RPMI7951 (cell line): ENCODE measurements around the gene CD52. TPM values are rescaled to one million over a fixed set of nuclear protein-coding genes. Genes with fewer than 3 reads are reported as not detected.
"Not testable (repeated sequence)": the region's sequence is repeated elsewhere in the genome, so short reads cannot be mapped to it uniquely, and the experiment has no call there.

ENCODE experiments used
- DNase-seq: peaks from one replicate; pipeline ENCODE4 v3.0.0-alpha.2; 2012; ENCODE audit warnings: low read depth
- total RNA-seq: library from RNA; depleted of rRNA; stranded (reverse); fragments of >200 nt; shearing (Covaris generic); gene quantifications from 2 replicates; pipeline ENCODE4 v1.2.3, GENCODE V29; 2014

CD52 gene
- total RNA-seq, 1 experiment from 2014 or later = not detected

- DNase-seq = no peak
These were observed 12.5 kb downstream of the CD52 start for GRCh38 chr1:26330276-26330675.

GRCh38 chr1:26333312-26333711 lies 15.6 kb downstream of the CD52 start:
- DNase-seq = not testable (repeated sequence)

DNA sequence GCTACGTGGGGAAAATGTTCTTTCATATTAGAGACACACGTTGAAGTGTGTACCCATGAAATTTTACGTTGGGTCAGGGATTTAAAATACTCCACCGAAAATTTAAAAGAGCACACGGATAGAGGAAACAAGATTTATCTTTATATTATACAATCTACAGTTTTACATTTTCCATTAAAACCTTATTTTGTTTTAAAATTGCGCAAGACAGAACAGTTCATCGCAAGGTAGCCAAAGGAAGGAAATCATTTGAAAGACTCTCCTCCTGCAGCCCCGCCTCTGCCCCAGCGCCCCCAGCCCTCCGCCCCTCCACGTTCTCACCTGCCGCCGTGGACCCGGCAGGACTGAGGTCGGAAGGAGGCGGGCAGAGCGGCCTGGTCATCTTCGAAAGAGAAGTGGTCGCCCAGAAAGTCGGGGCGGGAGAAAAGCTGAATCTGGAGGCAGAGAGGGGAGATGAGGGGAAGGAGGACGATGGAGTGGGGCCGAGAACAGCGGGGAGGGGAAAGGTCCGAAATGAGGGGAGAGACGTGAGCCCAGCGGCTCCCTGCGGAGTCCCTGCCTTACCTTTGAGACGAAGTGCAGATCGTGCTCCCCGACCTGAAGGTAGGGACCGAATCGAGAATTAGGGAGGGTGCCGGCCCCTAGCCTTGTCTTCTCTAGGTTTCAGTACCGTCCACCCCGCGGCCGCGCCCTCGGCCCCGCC lies 18.2 kb downstream of the CD52 start:
- no peak for DNase-seq

GRCh38 chr1:26336477-26337205 lies 18.9 kb downstream of the CD52 start:
- no peak for DNase-seq

GRCh38 chr1:26337206-26337535 lies 19.4 kb downstream of the CD52 start:
- DNase-seq = no peak

- DNase-seq = no peak
These were observed 19.9 kb downstream of the CD52 start for GRCh38 chr1:26337625-26338024.

GRCh38 chr1:26338670-26339069 lies 20.9 kb downstream of the CD52 start:
- no peak for DNase-seq

DNA sequence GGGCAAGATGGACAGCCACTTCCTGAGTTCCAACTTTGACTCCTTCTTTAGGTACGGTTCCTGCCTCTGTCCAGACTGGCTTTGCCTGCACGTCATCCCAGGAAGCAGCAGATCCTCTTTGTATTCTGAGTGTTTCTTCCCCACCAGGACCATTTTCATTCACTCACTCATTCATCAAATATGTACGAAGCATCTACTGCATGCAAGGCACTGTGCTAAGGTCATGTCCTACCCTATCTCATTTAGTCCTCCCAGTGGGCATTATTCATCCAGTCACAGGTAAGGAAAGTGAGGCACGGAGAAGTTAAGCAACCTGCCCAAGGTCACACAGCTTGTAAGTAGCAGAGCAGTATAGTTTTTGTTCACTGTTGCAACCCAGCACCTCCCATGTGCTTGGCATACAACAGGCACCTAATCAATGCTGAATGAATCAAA lies 22.3 kb downstream of the CD52 start:
- DNase-seq = no peak

DNA sequence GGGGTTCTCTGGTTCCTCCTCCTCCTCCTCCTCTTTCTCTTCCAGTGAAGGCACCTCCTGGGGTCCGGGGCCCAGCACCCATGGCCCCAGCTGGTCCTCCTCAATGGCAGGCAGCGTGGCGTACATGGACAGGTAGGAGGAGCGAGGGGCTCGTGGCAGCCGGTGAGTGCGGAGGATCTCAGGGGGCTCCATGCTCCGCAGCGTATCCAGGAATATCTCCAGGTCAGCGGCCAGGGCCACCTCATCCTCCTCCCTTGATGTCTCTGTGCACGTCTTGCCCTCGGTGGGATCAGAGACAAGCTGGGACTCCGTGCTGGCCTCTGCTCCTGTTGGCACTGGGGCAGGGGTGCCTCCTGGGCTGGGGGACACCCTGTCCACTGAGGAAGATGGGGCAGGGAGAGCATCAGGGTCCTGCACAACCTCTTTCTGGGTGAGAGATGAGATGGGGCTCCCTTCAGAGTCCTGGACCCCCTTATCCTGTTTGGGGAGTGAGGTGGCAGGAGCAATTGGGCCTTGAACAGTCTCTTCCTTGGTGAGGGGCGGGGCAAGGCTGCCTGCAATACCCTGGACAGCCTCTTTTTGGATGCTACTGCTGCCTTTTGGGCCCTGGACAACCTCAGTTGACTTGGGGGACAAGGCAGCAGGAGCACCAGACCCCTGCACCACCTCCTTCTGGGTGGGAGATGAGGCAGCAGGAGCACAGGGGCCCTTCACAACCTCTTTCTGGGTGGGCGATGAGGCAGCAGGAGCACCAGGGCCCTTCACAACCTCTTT lies 26.6 kb downstream of the CD52 start:
- no peak for DNase-seq

GRCh38 chr1:26345718-26346117 lies 28.0 kb downstream of the CD52 start:
- DNase-seq = no peak

GRCh38 chr1:26346274-26347033 lies 28.7 kb downstream of the CD52 start:
- DNase-seq = no peak

DNA sequence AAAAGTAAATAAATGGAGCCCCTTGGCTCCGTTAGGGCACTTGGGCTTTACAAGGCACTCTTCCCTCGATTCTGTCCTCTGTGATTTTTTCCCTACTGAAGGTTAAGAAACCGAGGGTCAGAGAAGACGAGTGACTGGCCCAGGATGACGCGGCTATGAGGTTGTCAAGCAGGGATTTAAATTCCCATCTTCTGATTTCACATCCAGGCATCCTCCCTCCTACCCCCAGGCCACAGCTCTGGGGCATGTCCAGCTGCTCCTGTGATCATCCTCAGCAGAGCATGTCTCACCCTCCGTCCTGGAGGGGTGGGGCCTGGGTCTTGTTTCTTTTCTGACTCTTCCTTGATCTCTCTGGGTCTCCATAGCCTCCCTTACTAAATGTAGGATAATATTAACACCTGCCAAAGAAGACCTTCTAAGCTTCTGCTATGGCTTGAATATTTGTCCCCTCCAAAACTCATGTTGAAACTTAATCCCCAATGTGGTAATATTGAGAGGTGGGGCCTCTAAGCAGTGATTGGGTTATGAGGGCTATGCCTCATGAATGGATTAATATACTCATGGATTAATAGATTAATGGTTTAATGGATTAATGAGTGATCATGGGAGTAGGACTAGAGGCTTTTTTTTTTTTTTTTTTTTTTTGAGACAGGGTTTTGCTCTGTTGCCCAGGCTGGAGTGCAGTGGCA lies 31.6 kb downstream of the CD52 start:
- DNase-seq = peak; percentile 73

GRCh38 chr1:26349877-26350244 lies 32.1 kb downstream of the CD52 start:
- no peak for DNase-seq

DNA sequence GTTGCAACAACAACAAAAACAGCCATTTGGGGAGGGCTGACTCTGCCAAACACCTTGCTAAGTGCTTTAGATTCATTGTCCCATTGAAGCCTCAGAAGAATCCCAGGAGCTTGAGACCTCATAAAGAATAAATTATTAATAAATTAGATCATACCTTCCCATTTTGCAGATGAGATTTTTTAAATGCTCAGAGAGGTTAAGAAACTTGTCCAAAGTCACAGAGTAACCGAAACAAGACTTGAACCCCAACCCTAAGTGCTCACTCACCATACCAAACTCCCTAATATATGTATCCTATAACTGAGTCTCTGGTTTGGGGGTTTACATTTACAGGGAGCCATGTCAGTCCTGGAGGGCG lies 32.6 kb downstream of the CD52 start:
- no peak for DNase-seq

GRCh38 chr1:26350701-26351589 lies 33.2 kb downstream of the CD52 start:
- DNase-seq = peak; percentile 52

DNA sequence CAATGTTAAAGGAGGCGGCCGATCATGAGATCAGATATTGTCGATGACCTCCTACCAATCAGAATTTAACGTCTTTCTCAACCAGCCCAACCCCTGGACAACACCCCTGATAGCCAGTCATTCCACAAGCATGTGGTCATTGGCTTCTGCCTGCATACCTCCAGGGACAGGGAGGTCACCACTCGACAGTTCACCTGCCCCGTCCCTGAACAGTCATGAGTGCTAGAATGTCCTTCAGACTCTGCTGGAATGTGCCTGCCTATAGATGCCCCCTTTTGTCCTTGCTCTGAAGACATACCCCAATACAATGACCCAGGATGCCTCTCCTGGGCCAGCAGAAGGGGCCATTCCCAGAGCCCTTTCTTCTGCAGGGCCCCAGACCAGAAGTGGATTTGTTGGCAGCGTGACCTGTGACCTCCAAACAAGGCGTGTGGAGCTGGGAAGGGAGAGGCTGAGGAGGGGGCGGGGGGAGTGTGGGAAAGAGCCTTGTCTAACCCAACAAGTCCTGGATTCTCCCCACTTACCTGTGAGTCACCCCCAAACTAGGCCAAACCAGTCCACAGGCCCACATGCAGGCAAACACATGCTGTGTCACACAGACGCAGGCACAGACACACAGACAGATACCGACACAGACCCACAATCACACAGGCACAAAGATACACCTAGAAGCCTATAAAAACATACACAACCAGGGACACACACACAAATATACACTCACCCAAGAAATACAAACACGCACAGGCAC lies 34.0 kb downstream of the CD52 start:
- DNase-seq = peak; percentile 33

- DNase-seq = no peak
These were observed 34.6 kb downstream of the CD52 start for GRCh38 chr1:26352338-26352679.

DNA sequence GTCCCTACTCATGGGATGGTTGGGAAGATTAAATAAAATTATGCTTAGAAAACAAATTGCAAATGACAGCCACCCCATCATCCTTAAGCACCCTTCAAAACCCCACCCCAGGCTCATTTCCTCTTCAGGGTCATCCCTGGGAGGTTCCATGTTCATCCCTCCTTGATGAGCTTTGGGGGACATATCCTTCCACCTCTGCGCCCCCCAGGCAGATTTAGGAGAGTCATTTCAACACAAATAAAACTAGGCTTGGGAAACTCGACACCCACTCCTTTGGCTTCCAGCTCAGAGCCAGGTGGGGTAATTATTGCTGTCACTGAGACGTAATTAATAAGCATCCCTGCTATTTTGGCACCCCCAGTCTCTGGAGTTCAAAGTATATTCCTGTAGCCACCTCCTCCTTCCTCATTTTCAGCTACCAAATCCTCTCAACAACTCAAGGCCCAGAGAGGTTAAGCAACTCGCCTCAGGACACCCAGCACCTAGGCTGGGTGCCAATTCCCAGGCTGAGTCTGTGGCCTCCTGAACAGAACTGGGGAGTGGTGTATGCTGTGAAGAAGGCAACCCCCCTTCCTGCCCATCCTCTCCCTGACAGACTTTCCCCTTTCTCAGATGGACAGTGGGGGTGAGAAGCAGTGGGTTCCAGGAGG lies 35.6 kb downstream of the CD52 start:
- DNase-seq = no peak
